Measurements from ENCODE around the gene NOX5. TPM values are rescaled to one million over a fixed set of nuclear protein-coding genes. Genes with fewer than 3 reads are reported as not detected.

The NOX5 gene
- total and polyA plus RNA-seq, 10 of the 15 experiments (the other 5 are each of a cell fraction or from before 2014, with no cell fraction given): not detected

DNA sequence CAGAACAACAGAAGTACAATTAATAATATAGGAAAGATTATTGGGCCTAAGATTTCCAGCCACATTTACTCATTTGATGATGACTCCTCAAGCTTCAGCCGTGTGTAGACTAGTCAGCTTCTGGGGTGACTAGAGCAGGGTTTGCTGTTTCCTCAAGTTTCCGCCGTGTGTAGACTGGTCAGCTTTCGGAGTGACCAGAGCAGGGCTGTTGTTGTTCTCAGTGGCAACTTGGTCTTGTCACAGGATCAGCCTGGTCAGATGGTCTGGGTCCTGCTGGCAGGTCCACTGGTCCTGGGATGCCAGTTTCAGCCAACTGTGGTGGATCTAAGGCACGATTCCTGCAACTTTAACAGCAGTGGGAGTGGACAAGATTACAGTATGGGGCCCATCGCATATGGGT, 21.8 kb upstream of the NOX5 start:
- CTCF ChIA-PET: no interaction called here
- Histone ChIP-seq H3K4me2 (ENCODE audit: control insufficient read depth, insufficient read depth) (no peak overlapping the region), H3K27ac (ENCODE audit: control insufficient read depth, insufficient read depth) (no peak overlapping the region), H3K4me3 (no peak overlapping the region), H3K36me3 (ENCODE audit: control insufficient read depth in 2 of 2, insufficient read depth in 2 of 2, low read length in 1 of 2) (no peaks in the 10 kb centered on the region), H3K4me1 (ENCODE audit: control insufficient read depth, insufficient read depth, low read length) (no peaks in the 10 kb centered on the region), H3K27me3 (replicated peaks in 1 of 2; ENCODE audit: control insufficient read depth in 2 of 2, insufficient read depth in 2 of 2, low read length in 1 of 2) (no peaks in the 10 kb centered on the region; a peak in 2 of 4 replicates), H4K20me1 (ENCODE audit: control insufficient read depth, insufficient read depth) (no peaks in the 10 kb centered on the region), H3K79me2 (ENCODE audit: control insufficient read depth, insufficient read depth, low read length) (no peaks in the 10 kb centered on the region), H3K9ac (ENCODE audit: control insufficient read depth, insufficient read depth, low read length) (no peak overlapping the region), H2AFZ (ENCODE audit: control insufficient read depth, low read depth, low read length) (no peak overlapping the region), H3K9me3 (replicated peaks; ENCODE audit: control insufficient read depth, insufficient read depth, low read length) (no peaks in the 10 kb centered on the region)
- ATAC-seq (no peak), DNase-seq (ENCODE audit: low read depth, low spot score) (no peak), FAIRE-seq (no peak)
- intact Hi-C loops (cut with micrococcal nuclease; ENCODE audit: unreplicated experiment): no loop called here
- TF ChIP-seq SMARCA5 (IDR thresholded peaks at IDR 0.05) (no peak), ESRRA (IDR thresholded peaks at IDR 0.05; ENCODE audit: low read length) (no peak), MEF2B (IDR thresholded peaks at IDR 0.05; ENCODE audit: partially characterized antibody, poor library complexity, severe bottlenecking) (no peak)
- BruUV-seq (replicated peaks): no TSS peak
- SMC1A ChIA-PET (ENCODE audit: uncharacterized antibody, unreplicated experiment): no interaction called here
- 39% methylated on average over 6 of the region's 6 CpGs for WGBS (ENCODE audit: insufficient coverage, insufficient replicate concordance, low lambda C conversion rate, missing lambda C conversion rate)
- POLR2A ChIA-PET: no interaction called here
- RAD21 ChIA-PET (ENCODE audit: unreplicated experiment): no interaction called here
- in situ Hi-C loops (cut with MboI): no loop called here

DNA sequence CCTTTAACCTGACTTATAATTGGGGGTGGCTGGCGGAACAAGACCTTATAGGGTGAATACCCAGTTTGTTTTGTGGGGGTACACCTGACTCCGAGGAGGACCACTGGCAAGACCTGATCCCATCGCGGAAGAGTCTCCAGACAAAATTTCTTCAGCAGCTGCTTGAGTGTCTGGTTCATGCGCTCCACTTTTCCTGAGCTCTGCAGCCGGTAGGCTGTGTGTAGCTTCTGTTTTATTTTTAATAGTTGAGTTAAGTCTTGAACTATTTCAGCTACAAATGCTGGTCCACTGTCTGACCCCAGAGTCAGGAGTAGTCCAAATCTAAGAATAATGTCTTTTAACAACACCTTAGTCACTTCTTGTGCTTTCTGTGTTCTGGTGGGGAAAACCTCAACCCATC, 21.2 kb upstream of the NOX5 start:
- intact Hi-C loops (cut with micrococcal nuclease; ENCODE audit: unreplicated experiment): no loop called here
- Histone ChIP-seq H3K4me1 (ENCODE audit: control insufficient read depth, insufficient read depth, low read length) (no peaks in the 10 kb centered on the region), H3K79me2 (ENCODE audit: control insufficient read depth, insufficient read depth, low read length) (no peaks in the 10 kb centered on the region), H2AFZ (ENCODE audit: control insufficient read depth, low read depth, low read length) (no peak overlapping the region), H4K20me1 (ENCODE audit: control insufficient read depth, insufficient read depth) (no peaks in the 10 kb centered on the region), H3K4me3 (no peak overlapping the region), H3K4me2 (ENCODE audit: control insufficient read depth, insufficient read depth) (no peak overlapping the region), H3K9me3 (replicated peaks; ENCODE audit: control insufficient read depth, insufficient read depth, low read length) (no peaks in the 10 kb centered on the region), H3K27ac (ENCODE audit: control insufficient read depth, insufficient read depth) (no peak overlapping the region), H3K9ac (ENCODE audit: control insufficient read depth, insufficient read depth, low read length) (no peak overlapping the region), H3K36me3 (ENCODE audit: control insufficient read depth in 2 of 2, insufficient read depth in 2 of 2, low read length in 1 of 2) (no peaks in the 10 kb centered on the region), H3K27me3 (replicated peaks in 1 of 2; ENCODE audit: control insufficient read depth in 2 of 2, insufficient read depth in 2 of 2, low read length in 1 of 2) (no peaks in the 10 kb centered on the region; a peak in 2 of 4 replicates)
- ChIA-PET CTCF (no interaction called here), POLR2A (no interaction called here), RAD21 (ENCODE audit: unreplicated experiment) (no interaction called here), SMC1A (ENCODE audit: uncharacterized antibody, unreplicated experiment) (no interaction called here)
- 58% methylated on average over 6 of the region's 6 CpGs for WGBS (ENCODE audit: insufficient coverage, insufficient replicate concordance, low lambda C conversion rate, missing lambda C conversion rate)
- ATAC-seq (no peak), FAIRE-seq (no peak), DNase-seq (ENCODE audit: low read depth, low spot score) (no peak)
- no TSS peak for BruUV-seq (replicated peaks)
- TF ChIP-seq NR2F1 (conservative IDR thresholded peaks at IDR 0.05): no peak
- TF ChIP-seq, protein P1, sequence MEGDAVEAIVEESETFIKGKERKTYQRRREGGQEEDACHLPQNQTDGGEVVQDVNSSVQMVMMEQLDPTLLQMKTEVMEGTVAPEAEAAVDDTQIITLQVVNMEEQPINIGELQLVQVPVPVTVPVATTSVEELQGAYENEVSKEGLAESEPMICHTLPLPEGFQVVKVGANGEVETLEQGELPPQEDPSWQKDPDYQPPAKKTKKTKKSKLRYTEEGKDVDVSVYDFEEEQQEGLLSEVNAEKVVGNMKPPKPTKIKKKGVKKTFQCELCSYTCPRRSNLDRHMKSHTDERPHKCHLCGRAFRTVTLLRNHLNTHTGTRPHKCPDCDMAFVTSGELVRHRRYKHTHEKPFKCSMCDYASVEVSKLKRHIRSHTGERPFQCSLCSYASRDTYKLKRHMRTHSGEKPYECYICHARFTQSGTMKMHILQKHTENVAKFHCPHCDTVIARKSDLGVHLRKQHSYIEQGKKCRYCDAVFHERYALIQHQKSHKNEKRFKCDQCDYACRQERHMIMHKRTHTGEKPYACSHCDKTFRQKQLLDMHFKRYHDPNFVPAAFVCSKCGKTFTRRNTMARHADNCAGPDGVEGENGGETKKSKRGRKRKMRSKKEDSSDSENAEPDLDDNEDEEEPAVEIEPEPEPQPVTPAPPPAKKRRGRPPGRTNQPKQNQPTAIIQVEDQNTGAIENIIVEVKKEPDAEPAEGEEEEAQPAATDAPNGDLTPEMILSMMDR (IDR thresholded peaks at IDR 0.05 in 2 of 3, conservative IDR thresholded peaks at IDR 0.05 in 1 of 3; ENCODE audit: control insufficient read depth in 2 of 3, extremely low read depth in 1 of 3, insufficient read depth in 1 of 3, low read depth in 3 of 3, low read length in 3 of 3): no peak
- TF ChIP-seq, protein P2, sequence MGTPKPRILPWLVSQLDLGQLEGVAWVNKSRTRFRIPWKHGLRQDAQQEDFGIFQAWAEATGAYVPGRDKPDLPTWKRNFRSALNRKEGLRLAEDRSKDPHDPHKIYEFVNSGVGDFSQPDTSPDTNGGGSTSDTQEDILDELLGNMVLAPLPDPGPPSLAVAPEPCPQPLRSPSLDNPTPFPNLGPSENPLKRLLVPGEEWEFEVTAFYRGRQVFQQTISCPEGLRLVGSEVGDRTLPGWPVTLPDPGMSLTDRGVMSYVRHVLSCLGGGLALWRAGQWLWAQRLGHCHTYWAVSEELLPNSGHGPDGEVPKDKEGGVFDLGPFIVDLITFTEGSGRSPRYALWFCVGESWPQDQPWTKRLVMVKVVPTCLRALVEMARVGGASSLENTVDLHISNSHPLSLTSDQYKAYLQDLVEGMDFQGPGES (IDR thresholded peaks at IDR 0.05): no peak
- TF ChIP-seq SREBF2 (IDR thresholded peaks at IDR 0.05; ENCODE audit: low read length): no peak
- no peak for TF ChIP-seq FOXK2 (IDR thresholded peaks at IDR 0.05)
- no peak for TF ChIP-seq LARP7 (IDR thresholded peaks at IDR 0.05)
- TF ChIP-seq ETV6 (conservative IDR thresholded peaks at IDR 0.05 in 1 of 2, IDR thresholded peaks at IDR 0.05 in 1 of 2; ENCODE audit: borderline replicate concordance in 1 of 2, low read depth in 1 of 2): no peak
- no peak for TF ChIP-seq CEBPB (IDR thresholded peaks at IDR 0.05; ENCODE audit: borderline replicate concordance in 1 of 2, low read depth in 2 of 2, low read length in 2 of 2)
- in situ Hi-C loops (cut with MboI): no loop called here
